Measurements from ENCODE around the gene MYT1. TPM values are rescaled to one million over a fixed set of nuclear protein-coding genes. Genes with fewer than 3 reads are reported as not detected.

MYT1 gene
- total and polyA plus RNA-seq, 2 of the 13 experiments (the other 11 are each of a cell fraction or from before 2014, with no cell fraction given): 0.58 to 2.5 TPM

DNA sequence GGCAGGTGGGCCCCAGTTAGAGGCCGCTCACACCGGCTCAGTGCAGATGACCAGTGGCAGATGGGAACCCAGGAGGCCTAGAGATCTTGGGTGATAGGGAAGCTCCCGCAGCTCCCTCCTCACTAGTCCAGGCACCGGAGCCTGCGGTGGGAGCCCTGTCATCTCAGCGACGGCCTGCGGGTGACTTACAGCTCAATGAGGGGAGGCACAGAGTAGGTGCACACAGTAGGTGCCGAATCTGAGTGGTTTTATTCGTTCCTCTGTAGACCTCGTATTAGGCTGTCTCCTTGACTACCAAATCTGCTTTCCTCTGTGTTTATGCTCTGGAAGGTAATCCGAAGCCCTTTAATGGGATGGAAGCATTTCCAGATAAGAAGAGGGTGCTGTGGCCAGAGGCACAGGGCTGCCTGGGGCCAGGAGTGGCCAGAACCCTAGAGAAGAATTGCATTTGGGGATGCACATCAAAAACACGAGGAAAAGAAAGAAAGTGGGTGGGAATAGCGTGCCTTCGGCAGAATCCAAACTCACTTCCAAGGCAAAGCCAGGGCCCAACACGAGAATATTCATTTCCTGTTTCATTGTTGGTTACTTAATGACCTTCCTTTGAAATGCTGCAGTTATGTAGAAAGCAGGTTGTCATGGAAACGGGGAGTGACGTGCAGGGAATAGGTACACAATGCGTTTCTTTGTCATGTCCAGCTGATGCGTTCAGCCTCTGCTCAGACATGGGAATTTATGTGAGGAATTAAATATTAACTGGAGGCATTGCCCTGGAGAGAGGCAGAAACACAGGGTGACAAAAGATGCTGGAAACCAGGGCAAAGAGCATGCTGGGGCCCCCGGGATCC, 24.7 kb downstream of the MYT1 start (continued):
- no peak for TF ChIP-seq ZBTB10 (CRISPR knock-in tag; IDR thresholded peaks at IDR 0.05; ENCODE audit: borderline replicate concordance)
- no peak; the same call in 1 of the 2 replicates for TF ChIP-seq ZNF570 (CRISPR knock-in tag; IDR thresholded peaks at IDR 0.05; ENCODE audit: borderline replicate concordance)
- TF ChIP-seq BATF2 (CRISPR knock-in tag; IDR thresholded peaks at IDR 0.05): peak; percentile 73
- TF ChIP-seq, protein P1, sequence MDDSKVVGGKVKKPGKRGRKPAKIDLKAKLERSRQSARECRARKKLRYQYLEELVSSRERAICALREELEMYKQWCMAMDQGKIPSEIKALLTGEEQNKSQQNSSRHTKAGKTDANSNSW (CRISPR knock-in tag; IDR thresholded peaks at IDR 0.05; ENCODE audit: borderline replicate concordance): no peak; the same call in 1 of the 2 replicates
- TF ChIP-seq RORA (CRISPR knock-in tag; IDR thresholded peaks at IDR 0.05): no peak
- TF ChIP-seq, protein P2, sequence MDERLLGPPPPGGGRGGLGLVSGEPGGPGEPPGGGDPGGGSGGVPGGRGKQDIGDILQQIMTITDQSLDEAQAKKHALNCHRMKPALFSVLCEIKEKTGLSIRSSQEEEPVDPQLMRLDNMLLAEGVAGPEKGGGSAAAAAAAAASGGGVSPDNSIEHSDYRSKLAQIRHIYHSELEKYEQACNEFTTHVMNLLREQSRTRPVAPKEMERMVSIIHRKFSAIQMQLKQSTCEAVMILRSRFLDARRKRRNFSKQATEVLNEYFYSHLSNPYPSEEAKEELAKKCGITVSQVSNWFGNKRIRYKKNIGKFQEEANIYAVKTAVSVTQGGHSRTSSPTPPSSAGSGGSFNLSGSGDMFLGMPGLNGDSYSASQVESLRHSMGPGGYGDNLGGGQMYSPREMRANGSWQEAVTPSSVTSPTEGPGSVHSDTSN (CRISPR knock-in tag; IDR thresholded peaks at IDR 0.05): peak; percentile 83
- no peak for TF ChIP-seq PCBP1 (IDR thresholded peaks at IDR 0.05; ENCODE audit: borderline replicate concordance, low read depth, low read length)
- no peak for TF ChIP-seq ZNF83 (CRISPR knock-in tag; IDR thresholded peaks at IDR 0.05; ENCODE audit: borderline replicate concordance)
- TF ChIP-seq IRF2 (CRISPR knock-in tag; IDR thresholded peaks at IDR 0.05): no peak
- TF ChIP-seq ZNF614 (CRISPR knock-in tag; IDR thresholded peaks at IDR 0.05; ENCODE audit: borderline replicate concordance): no peak
- no peak for TF ChIP-seq ZNF180 (CRISPR knock-in tag; IDR thresholded peaks at IDR 0.05; ENCODE audit: borderline replicate concordance, low read depth)
- TF ChIP-seq ZNF704 (CRISPR knock-in tag; IDR thresholded peaks at IDR 0.05; ENCODE audit: borderline replicate concordance): no peak; the same call in 1 of the 2 replicates
- TF ChIP-seq HNF1B (CRISPR knock-in tag; IDR thresholded peaks at IDR 0.05): peak; percentile 99
- TF ChIP-seq KDM1A (CRISPR knock-in tag; IDR thresholded peaks at IDR 0.05): peak; percentile 53; the same call in 1 of the 2 replicates
- no peak for TF ChIP-seq ZBTB4 (CRISPR knock-in tag; IDR thresholded peaks at IDR 0.05; ENCODE audit: borderline replicate concordance)
- no peak for TF ChIP-seq ZNF670 (CRISPR knock-in tag; IDR thresholded peaks at IDR 0.05; ENCODE audit: borderline replicate concordance)

Measured in HepG2 (cell line).